ENCODE data around the gene HLCS.

- TF ChIP-seq MAX (IDR thresholded peaks at IDR 0.05; ENCODE audit: low read depth) (no peak), CTCF (IDR thresholded peaks at IDR 0.05) (no peak), POLR2AphosphoS5 (IDR thresholded peaks at IDR 0.05; ENCODE audit: low read depth, low read length) (no peak), RAD21 (IDR thresholded peaks at IDR 0.05; ENCODE audit: low read length) (no peak), REST (IDR thresholded peaks at IDR 0.05; ENCODE audit: low read depth, low read length) (no peak), USF1 (IDR thresholded peaks at IDR 0.05; ENCODE audit: borderline replicate concordance, low read depth) (no peak), NRF1 (IDR thresholded peaks at IDR 0.05; ENCODE audit: low read depth, low read length) (no peak), SIN3A (IDR thresholded peaks at IDR 0.05; ENCODE audit: borderline replicate concordance, low read depth, low read length) (no peak), YY1 (IDR thresholded peaks at IDR 0.05; ENCODE audit: low read depth) (no peak), EP300 (IDR thresholded peaks at IDR 0.05; ENCODE audit: borderline replicate concordance in 1 of 2, low read depth in 1 of 2, low read length in 1 of 2) (no peak), EZH2phosphoT487 (IDR thresholded peaks at IDR 0.05; ENCODE audit: borderline replicate concordance, low read depth) (no peak), RCOR1 (IDR thresholded peaks at IDR 0.05; ENCODE audit: low read length) (no peak), TAF1 (IDR thresholded peaks at IDR 0.05; ENCODE audit: borderline replicate concordance, low read depth, low read length) (no peak), FOXJ3 (CRISPR knock-in tag; IDR thresholded peaks at IDR 0.05) (no peak)
Observed at GRCh38 chr21:36839123-36839522, 127.3 kb downstream of the HLCS start.
